ENCODE results near the gene CUL9.

The CUL9 gene

DNA sequence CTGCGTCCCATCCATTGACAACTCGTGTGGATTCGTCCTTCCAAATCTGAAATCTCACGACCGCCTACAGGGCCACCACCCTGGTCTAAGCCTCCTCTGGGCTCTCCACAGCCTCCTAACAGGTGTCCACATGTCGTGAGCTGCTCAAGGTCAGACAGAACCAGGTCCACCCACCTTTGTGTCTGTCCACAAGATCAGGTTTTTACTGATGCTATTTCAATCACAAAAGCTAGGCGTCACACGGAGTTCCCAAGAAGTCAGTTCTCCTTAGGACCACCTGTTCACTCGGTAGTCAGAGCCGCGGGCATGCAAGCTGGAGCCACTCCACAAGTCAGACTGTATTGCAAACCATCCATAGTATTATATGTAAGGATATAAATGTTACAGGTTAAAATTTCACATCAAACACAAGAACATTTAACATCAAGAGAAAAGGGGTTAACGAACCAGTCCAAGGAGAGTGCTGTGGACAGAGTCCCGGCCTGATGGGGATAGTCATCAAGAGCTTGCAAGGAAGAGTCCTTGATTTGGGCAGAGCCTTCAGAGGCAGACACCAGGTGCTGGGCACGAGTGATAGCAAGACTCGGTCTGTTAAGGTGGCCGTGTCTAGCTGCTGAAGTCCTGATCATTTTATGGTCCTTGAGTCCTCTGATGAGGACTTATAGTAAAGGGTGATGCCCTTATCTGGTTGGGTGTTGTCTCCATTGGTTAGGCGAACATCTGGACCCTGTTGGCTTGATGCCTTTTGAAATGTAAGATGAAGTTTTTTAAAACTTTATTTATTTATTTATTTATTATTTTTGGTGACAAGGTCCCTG is 48.0 kb downstream of the CUL9 start:
- TF ChIP-seq, protein P1, sequence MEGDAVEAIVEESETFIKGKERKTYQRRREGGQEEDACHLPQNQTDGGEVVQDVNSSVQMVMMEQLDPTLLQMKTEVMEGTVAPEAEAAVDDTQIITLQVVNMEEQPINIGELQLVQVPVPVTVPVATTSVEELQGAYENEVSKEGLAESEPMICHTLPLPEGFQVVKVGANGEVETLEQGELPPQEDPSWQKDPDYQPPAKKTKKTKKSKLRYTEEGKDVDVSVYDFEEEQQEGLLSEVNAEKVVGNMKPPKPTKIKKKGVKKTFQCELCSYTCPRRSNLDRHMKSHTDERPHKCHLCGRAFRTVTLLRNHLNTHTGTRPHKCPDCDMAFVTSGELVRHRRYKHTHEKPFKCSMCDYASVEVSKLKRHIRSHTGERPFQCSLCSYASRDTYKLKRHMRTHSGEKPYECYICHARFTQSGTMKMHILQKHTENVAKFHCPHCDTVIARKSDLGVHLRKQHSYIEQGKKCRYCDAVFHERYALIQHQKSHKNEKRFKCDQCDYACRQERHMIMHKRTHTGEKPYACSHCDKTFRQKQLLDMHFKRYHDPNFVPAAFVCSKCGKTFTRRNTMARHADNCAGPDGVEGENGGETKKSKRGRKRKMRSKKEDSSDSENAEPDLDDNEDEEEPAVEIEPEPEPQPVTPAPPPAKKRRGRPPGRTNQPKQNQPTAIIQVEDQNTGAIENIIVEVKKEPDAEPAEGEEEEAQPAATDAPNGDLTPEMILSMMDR (IDR thresholded peaks at IDR 0.05; ENCODE audit: extremely low read depth, missing control alignments): no peak
- DNase-seq (ENCODE audit: low spot score): no peak

GRCh38 chr6:43231053-43231452 is 49.1 kb downstream of the CUL9 start:
- DNase-seq (ENCODE audit: low spot score): no peak

DNA sequence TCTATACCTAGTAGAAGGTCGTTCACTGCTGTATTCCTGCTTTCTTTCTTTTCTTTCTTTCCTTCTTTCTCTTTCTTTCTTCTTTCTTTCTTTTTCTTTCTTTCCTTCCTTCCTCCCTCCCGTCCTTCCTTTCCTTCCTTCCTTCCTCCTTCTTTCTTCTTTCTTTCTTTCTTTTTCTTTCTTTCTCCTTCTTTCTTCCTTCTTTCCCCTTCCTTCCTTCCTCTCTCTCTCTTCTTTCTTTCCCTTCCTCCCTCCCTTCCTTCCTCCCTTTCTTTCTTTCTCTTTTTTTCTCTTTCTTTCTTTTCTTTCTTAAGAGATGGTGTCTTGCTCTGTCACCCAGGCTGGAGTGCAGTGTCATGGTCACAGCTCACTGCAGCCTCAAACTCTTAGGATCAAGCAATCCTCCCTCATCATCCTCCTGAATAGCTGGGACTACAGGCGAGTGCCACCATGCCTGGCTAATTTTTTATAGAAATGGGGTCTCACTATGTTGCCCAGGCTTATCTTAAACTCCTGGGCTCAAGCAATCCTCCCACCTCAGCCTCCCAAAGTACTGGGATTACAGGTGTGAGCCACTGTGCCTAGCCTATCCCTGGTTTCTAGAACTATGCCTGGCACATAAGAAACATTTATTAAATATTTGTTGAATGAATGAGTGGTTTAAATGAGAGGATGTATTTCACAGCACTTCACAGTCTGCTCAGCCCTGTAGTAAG is 49.9 kb downstream of the CUL9 start:
- no peak for DNase-seq (ENCODE audit: low spot score)

More at GRCh38 chr6:43231053-43231452, 49.1 kb downstream of the CUL9 start:
- TF ChIP-seq, protein P1 (IDR thresholded peaks at IDR 0.05; ENCODE audit: extremely low read depth, missing control alignments): no peak

DNA sequence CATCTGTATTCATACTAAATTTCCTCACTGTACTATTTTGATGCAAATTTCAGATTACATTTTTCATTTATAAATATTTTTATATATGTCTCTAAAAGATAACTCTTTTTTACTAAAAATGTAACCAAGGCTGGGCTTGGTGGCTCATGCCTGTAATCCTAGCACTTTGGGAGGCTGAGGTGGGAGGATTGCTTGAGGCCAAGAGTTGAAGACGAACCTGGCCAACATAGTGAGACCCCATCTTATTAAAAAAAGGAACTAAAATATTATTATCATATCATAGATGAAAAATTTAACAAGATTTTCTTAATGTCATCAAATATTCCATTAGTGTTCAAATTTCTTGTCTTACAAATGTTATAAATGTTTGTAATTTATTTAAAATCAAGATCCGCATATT is 53.8 kb downstream of the CUL9 start:
- DNase-seq (ENCODE audit: low spot score): no peak
- TF ChIP-seq, protein P1 (IDR thresholded peaks at IDR 0.05; ENCODE audit: extremely low read depth, missing control alignments): no peak

More for the DNA sequence above, 49.9 kb downstream of the CUL9 start:
- TF ChIP-seq, protein P1 (IDR thresholded peaks at IDR 0.05; ENCODE audit: extremely low read depth, missing control alignments): no peak

DNA sequence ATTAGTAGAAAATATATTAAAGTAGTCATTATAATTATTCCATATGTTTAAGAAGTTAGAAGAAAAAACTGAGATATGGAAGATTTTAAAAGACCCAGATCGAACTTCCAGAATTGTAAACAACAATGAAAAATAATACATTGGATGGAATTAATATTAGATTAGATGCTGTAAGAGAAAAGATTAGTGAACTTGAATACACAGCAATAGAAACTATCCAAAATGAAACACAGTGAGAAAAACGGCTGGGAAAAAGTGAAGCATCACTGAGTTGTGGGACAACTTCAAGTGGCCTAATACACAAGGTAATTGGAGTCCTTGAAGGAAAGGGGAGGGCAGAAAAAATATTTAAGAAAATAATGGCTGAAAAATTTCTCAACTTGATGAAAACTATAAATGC is 57.1 kb downstream of the CUL9 start:
- TF ChIP-seq, protein P1 (IDR thresholded peaks at IDR 0.05; ENCODE audit: extremely low read depth, missing control alignments): no peak
- DNase-seq (ENCODE audit: low spot score): no peak

DNA sequence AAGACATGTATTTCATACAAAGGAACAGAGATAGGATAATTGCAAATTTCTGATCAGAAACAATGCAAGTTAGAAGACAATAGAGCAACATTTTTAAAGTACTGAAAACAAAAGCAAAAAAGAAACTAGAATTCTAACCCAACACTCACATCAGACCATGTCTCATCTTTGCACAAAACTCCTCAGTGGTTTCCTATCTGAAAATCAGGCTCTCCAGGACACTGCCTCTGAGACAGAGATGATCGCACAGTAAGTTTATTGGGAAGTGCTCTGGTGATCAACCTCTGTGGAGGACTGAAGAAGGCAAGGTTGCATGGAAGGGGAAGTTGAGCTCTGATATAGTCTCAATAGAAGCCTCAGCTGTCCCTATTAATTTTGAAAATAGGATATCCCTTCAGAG is 59.0 kb downstream of the CUL9 start:
- TF ChIP-seq, protein P1 (IDR thresholded peaks at IDR 0.05; ENCODE audit: extremely low read depth, missing control alignments): no peak
- no peak for DNase-seq (ENCODE audit: low spot score)

DNA sequence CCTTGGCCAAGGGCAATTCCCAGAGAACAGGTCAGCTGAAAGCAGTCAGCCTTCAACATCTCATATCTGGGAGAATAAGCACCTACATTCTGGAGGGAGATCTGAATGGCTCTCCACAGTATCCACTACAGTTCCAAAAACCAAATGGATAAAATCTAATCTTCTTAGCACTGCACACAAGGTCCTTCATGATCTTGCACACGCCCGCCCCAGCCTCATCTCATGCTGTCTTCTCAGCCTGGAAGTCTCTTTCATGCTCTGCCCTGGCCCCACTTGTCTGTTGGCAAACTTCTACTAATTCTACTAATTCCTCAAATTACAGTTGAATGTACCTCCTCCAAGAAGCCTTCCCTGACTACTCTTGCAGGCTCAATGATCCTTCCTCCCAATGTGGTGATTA is 59.5 kb downstream of the CUL9 start:
- DNase-seq (ENCODE audit: low spot score): no peak
- TF ChIP-seq, protein P1 (IDR thresholded peaks at IDR 0.05; ENCODE audit: extremely low read depth, missing control alignments): no peak

Data from GM20000 (cell line).